ENCODE results near the gene PRKD2. TPM values are rescaled to one million over a fixed set of nuclear protein-coding genes. Genes with fewer than 3 reads are reported as not detected.

PRKD2 gene
- total RNA-seq, 1 donor from 2014 or later, result 191 TPM

GRCh38 chr19:46731007-46731501 is 14.1 kb upstream of the PRKD2 start:
- intact Hi-C loops (cut with micrococcal nuclease), result no loop called here

GRCh38 chr19:46730595-46730994 is 13.7 kb upstream of the PRKD2 start:
- intact Hi-C loops (cut with micrococcal nuclease), result no loop called here
- CTCF ChIA-PET, result interaction anchor here (2.6 to 9.3 kb wide), 3 partner anchors 17 to 68 kb away, joined by 14 to 168 read pairs (median 17); partner anchors contain the start of gene DACT3
- Mint-ChIP-seq H3K27me3 (no peaks in the 10 kb centered on the region), H3K4me3 (no peak overlapping the region), H3K9me3 (no peaks in the 10 kb centered on the region), H3K4me1 (peaks cover 30% of the 10 kb centered on the region), H3K36me3 (ENCODE audit: low read depth) (peaks cover 83% of the 10 kb centered on the region), H3K27ac (no peak overlapping the region)
- no peak for DNase-seq
- ATAC-seq (ENCODE audit: low read depth), result no peak
- TF ChIP-seq CTCF (IDR thresholded peaks at IDR 0.05), result no peak
- POLR2A ChIA-PET, result interaction anchor here (0.7 to 2.7 kb wide), 3 partner anchors 15 to 1371 kb away, joined by 3 to 13 read pairs (median 3); no protein-coding TSS in a partner anchor

More at GRCh38 chr19:46731007-46731501, 14.1 kb upstream of the PRKD2 start:
- no peak for TF ChIP-seq CTCF (IDR thresholded peaks at IDR 0.05)
- CTCF ChIA-PET, result interaction anchor here (9.3 kb wide), 1 partner anchor 27 kb away, joined by 168 read pairs; no protein-coding TSS in a partner anchor
- DNase-seq, result no peak
- H3K36me3 Mint-ChIP-seq (ENCODE audit: low read depth), result peaks cover 80% of the 10 kb centered on the region
- H3K27me3 Mint-ChIP-seq, result no peaks in the 10 kb centered on the region
- H3K4me3 Mint-ChIP-seq, result no peak overlapping the region
- no peaks in the 10 kb centered on the region for H3K9me3 Mint-ChIP-seq
- no peak overlapping the region for H3K27ac Mint-ChIP-seq
- H3K4me1 Mint-ChIP-seq, result peaks cover 30% of the 10 kb centered on the region
- no peak for ATAC-seq (ENCODE audit: low read depth)
- POLR2A ChIA-PET, result interaction anchor here (0.7 to 2.7 kb wide), 3 partner anchors 16 to 1371 kb away, joined by 3 to 13 read pairs (median 3); no protein-coding TSS in a partner anchor

GRCh38 chr19:46730187-46730586 is 13.3 kb upstream of the PRKD2 start:
- Mint-ChIP-seq H3K9me3 (no peaks in the 10 kb centered on the region), H3K27ac (no peak overlapping the region), H3K4me1 (peaks cover 30% of the 10 kb centered on the region), H3K4me3 (no peak overlapping the region), H3K36me3 (ENCODE audit: low read depth) (peaks cover 86% of the 10 kb centered on the region), H3K27me3 (no peaks in the 10 kb centered on the region)
- DNase-seq (no peak), ATAC-seq (ENCODE audit: low read depth) (no peak)
- no peak for TF ChIP-seq CTCF (IDR thresholded peaks at IDR 0.05)
- POLR2A ChIA-PET, result interaction anchor here (1.2 to 3.8 kb wide), 3 partner anchors 15 to 37 kb away, joined by 3 to 27 read pairs (median 13); no protein-coding TSS in a partner anchor
- intact Hi-C loops (cut with micrococcal nuclease), result no loop called here
- CTCF ChIA-PET, result interaction anchor here (1.8 to 9.3 kb wide), 6 partner anchors 14 to 68 kb away, joined by 5 to 168 read pairs (median 12); partner anchors contain the start of genes DACT3 and PRKD2

- DNase-seq (no peak), ATAC-seq (ENCODE audit: low read depth) (no peak)
- ChIA-PET POLR2A (interaction anchor here (0.5 to 3.8 kb wide), 4 partner anchors 15 to 112 kb away, joined by 3 to 27 read pairs (median 11); no protein-coding TSS in a partner anchor), CTCF (interaction anchor here (1.2 to 9.3 kb wide), 11 partner anchors 14 to 127 kb away, joined by 3 to 168 read pairs (median 6); partner anchors contain the start of genes DACT3 and PRKD2)
- H3K27me3 Mint-ChIP-seq, result no peaks in the 10 kb centered on the region
- H3K27ac Mint-ChIP-seq, result no peak overlapping the region
- intact Hi-C loops (cut with micrococcal nuclease), result no loop called here
- H3K36me3 Mint-ChIP-seq (ENCODE audit: low read depth), result peaks cover 90% of the 10 kb centered on the region
- H3K9me3 Mint-ChIP-seq, result no peaks in the 10 kb centered on the region
- no peak overlapping the region for H3K4me3 Mint-ChIP-seq
- no peak for TF ChIP-seq CTCF (IDR thresholded peaks at IDR 0.05)
- H3K4me1 Mint-ChIP-seq, result peaks cover 30% of the 10 kb centered on the region
Measured at GRCh38 chr19:46729696-46730095, 12.8 kb upstream of the PRKD2 start.

GRCh38 chr19:46728693-46729339 is 11.9 kb upstream of the PRKD2 start:
- Mint-ChIP-seq H3K27me3 (no peaks in the 10 kb centered on the region), H3K36me3 (ENCODE audit: low read depth) (peaks cover 90% of the 10 kb centered on the region), H3K9me3 (no peaks in the 10 kb centered on the region), H3K4me3 (no peak overlapping the region), H3K4me1 (peaks cover 30% of the 10 kb centered on the region), H3K27ac (no peak overlapping the region)
- peak; percentile 97 for ATAC-seq (ENCODE audit: low read depth)
- CTCF ChIA-PET, result interaction anchor here (0.7 to 9.3 kb wide), 24 partner anchors 8 to 207 kb away, joined by 3 to 168 read pairs (median 5); partner anchors contain the start of genes DACT3 and PRKD2
- peak; percentile 82 for DNase-seq
- intact Hi-C loops (cut with micrococcal nuclease), result loop anchor here (1.0 kb wide), 5 partner anchors 10 to 200 kb away; no protein-coding TSS in a partner anchor
- POLR2A ChIA-PET, result interaction anchor here (0.6 to 3.8 kb wide), 8 partner anchors 10 to 67 kb away, joined by 3 to 27 read pairs (median 6); partner anchors contain the start of gene DACT3
- no peak for TF ChIP-seq CTCF (IDR thresholded peaks at IDR 0.05)

Measured in activated B cell treated with CpG ODN at 0.5 μM for 24 hours (primary cell).